Measurements from ENCODE around the gene RAD51B.
"Not testable (repeated sequence)": the region's sequence is repeated elsewhere in the genome, so short reads cannot be mapped to it uniquely, and the experiment has no call there.

Gene RAD51B

DNA sequence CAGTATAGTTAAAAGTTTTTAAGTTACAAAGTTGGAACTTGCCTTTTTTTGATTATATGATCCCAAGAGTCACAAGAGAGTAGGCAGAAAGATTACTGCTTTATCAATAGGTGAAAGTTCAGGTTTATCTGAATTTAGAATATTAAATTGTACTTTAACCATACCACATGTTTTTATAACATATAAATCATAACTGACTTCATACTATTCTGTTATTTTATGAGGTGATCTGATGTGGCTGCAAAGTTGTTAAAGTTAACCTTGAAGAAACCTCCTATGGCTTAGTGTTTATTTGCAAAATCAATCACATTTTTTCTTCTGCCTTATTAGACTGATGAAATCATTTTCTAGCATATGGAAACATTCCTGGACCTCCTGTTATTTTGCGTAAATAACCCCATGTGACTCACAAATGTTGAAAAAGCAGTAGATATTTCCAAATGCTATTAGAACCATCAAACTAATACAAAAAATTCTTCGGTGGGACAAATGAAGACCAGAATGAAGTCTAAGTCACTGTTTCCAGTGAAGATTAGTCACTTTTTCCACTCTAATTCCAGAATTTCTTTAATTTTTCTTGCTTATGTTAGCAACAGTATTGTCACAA is 132.1 kb downstream of the RAD51B start:
- peak; percentile 61 for FAIRE-seq

DNA sequence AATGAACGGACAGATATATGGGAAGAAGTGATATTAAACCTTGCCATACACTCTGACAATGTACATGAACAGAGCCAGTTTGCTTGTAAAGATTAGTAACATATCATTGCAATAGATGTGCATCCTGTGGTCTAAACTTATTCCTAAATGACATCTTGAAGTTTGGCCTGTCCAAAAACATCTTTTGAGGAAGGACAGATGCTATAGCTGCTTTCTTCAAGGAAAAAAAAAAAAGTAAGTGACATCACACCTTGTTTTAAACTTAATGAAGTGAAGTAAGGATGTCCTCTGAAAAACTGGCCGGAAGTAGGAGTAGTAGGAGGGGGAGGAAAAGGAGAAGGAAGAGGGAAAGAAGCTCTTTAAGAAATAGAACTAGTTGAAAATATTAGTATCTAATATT is 132.8 kb downstream of the RAD51B start:
- no peak for FAIRE-seq

DNA sequence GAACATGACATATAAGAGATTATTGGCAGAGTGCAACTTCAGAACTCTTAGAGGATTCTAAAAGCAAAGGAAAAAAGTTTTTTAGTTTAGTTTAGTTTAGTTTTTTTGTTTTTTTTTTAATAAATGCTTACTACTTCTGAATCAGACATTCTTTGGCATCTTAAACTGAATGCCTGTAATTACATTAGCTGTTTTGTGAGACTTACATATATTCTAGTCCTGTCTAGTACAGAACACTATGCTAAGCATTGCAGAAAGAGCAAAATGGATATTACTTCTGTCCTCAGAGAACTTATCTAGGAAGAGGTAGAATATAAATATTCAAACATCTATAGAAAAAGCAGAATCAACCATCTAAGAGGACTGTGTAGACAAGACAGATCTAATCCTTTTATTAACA is 133.2 kb downstream of the RAD51B start:
- no peak for FAIRE-seq

DNA sequence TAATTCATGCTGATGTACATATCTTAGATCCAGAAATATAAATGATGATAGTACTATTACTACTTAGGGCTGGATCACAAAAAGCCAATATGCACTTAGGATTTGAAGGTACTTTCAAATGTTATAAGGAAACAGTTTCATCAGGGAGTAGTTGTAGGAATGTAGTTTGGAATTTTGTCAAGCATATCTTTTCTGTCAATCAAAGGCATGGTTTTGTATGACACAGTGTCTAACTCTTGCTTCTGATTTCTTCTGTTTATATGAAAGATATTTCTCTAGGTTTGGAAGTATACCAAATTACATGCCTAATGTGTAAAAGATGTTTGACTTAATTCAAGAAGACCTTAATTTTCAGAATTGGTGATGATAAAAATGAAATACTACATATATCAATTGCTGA is 135.7 kb downstream of the RAD51B start:
- no peak for FAIRE-seq

DNA sequence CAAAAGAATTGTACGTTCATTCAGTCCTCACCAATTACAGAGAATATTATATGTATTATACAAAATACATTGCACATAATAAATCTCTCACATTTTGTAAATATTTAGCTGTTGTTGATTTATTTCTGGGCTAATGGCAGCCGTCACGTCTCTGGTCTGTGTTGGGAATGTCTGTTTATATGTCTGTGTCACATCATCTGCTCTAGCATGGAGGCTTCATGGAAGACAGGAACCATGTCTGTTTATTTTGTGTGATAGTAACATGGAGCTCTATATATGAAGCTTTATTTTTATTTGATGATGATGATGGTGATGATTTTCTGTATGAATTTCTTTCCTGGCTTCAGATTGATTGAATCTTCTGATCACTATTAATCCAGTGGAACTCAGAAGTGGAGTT is 138.4 kb downstream of the RAD51B start:
- FAIRE-seq: peak; percentile 92

DNA sequence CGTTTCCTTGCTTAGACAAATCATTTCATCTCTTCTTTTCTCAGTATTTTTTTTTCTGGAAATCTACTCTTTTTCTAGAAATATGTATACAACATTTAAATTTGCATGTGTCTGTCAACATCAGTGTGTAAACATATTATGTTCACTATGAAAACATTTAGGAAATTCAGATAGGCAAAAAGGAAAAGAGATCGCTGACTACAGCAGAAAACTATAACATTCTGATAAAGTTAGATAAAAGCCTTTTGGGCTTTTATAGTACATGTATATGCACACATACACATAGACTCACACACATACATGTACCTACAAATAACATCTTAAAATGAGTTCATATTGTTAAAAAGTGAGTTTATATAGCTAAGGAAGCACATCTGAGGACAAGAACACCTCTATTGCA is 142.1 kb downstream of the RAD51B start:
- FAIRE-seq: peak; percentile 68

DNA sequence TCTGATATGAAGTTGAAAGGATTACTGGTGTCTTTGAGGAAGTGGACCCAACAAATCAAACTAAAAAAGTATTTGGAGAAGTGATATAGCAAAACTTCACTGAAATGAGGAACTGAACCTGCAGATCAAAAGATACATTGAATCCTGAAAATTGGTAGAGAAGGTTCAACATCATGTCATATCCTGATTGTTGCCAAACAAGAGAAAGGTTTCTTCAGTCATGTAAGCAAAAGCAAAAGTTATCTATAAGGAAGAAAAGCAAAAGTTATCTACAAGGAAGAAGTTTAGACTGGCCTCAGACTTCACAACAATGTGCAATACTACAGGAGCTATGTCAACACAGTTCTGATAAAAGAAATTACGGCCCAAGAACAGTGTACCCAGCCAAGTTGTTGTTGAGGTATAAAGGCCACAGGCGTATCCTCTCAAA is 142.7 kb downstream of the RAD51B start:
- FAIRE-seq: peak; percentile 63

DNA sequence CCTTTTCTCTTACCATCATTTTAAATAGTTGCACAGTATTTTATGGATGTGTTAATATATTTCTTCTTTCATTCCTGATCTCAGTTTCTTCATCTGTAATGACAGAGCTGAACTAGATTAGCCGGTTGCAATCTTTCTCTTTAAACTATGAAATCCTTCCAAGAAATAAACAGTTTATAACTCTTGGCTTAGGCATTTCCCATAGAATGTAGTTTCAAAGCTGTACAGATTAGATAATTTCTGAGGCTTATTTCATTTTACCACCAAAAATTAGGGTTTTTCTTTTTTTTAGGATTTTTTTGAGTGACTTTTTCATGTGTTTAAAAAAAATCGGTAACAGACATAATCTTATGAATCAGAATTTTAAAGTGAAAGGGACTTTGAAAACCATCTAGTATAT is 144.0 kb downstream of the RAD51B start:
- FAIRE-seq: peak; percentile 92

DNA sequence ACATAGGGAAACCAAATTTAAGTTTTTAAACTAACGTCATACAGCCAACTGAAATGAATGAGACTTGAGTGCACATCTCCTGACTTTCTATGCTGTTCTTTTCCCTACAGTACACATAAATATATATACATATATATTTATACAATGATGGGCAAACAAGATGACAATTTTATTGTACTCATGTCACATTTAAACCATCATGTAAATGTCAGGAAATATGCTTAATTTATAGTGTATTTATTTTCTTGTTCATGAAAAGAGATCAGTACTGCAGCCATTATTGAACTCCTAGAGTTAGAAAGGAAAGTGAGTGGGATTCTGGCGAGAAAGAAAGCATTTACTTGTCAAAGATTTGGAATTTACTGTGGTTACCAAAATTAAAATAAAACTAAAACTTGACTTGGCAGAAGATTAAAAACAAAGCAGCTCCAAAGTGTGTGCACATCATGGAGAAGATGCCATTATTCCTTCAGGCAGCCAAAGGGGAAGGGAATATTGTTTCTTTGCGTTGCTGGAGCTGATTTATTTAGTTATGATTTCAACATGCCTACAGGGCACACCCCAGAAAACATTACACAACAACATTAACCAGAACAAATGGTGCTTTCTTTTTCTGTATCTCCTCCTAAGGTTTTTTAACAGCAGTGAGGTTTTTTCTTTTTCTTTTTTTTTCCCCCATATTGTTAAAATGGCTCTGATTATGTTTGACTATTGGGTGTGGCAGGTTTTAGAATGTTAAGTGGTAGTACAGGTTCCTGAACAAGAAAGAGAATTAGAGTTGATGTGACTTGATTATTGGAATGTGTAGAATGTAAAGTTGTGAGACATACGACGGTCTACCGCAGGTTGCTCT is 144.6 kb downstream of the RAD51B start:
- no peak for FAIRE-seq

DNA sequence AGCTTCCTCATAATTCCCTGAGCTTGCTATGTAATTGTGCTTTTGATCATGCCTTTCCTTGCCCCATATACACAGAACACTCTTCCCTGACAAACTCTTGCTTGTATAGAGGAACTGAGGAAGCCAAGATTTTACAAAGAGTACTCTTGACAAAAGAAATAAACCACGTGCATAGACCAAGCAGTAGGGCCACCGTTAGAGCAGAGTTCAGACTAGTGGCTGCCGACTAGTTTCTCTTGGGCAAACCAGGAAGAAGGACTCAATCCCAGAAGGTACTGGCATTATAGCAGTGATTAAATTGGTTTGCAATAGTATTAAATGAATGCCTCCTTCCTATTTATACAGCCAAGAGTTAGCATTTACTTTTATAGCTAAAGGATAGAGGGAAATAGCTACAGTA is 146.1 kb downstream of the RAD51B start:
- FAIRE-seq: no peak

DNA sequence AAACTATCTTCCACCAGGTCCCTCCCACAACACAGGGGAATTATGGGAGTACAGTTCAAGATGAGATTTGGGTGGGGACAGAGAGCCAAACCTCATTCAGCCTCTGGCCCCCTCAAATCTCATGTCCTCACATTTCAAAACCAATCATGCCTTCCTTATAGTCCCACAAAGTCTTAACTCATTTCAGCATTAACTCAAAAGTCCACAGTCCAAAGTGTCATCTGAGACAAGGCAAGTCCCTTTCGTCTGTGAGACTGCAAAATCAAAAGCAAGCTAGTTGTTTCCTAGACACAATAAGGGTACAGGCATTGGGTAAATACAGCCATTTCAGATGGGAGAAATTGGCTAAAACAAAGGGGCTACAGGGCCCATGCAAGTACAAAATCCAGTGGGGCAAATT is 147.6 kb downstream of the RAD51B start:
- FAIRE-seq: no peak

DNA sequence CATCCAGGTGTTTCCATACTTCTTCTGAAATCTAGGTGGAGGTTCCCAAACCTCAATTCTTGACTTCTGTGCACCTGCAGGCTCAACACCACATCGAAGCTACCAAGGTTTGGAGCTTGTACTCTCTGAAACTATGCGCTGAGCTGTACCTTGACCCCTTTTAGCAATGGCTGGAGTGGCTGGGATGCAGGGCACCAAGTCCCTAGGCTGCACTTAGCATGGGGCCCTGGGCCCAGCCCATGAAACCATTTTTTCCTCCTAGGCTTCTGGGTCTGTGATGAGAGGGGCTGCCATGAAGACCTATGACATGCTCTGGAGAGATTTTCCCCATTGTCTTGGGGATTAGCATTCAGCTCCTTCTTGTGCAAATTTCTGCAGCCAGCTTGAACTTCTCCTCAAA is 148.4 kb downstream of the RAD51B start:
- FAIRE-seq: not testable (repeated sequence)

DNA sequence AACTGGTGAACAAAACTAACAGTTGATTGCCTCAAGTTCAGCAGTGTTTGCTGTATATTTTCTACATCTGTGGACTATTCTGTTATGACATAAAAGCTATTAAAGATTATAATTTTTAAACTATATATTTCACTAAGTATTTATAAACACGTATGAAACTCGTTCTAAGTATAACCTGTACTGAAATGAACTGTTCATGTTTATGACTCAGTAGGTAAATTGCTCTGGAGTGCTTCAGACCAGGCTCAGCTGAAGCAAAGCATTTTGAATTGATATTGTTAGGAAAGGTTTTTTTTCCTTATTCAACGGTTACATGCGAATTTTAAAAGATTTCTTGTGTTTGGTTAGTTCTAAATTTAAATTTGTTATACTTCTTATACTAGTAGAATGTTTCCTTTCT is 151.3 kb downstream of the RAD51B start:
- FAIRE-seq: no peak

DNA sequence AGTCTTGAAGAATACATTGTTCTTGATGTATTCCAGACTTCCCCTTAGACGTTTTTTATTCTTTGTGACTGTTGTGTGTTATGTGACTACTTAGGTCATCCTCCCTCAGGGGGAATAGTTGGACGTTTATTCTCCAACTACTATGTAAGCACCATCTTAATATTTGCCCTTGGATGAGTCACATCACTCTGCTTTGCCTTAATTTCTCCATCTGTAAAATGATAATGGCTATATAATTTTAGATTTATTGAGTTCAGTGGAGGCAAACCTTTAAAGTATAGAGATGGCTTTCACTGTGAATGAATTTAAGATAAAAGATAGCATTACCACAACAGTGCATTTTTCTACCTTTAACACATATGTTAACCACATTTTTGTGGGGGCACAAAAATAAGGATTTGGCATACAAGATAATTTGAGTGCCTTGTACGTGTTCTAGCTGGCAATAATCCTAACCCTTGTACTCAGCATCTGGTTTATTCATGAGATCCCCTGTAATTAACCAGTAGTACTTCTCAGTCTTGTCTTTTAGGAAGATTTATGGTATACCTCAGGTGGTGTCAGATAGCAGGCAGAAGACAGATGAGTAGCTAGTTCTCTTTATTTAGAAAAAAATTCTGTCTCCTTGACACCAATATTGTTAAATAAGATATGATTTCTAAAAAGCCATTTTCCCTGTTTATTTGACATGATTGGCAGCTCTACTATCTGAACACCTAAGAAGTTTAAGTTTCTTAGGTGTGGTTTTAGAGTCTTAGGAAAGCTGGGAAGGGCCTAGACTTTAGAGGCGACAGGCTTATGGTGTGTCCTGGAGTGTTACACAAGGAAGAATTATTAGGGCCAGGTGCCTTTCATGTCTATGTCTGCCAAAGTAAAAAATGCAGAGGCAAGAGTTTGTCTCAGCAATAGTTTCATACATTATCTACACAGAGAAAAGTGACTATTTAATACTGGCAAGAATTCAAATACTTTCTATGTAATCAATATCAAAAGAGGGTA is 152.3 kb downstream of the RAD51B start:
- no peak for FAIRE-seq

DNA sequence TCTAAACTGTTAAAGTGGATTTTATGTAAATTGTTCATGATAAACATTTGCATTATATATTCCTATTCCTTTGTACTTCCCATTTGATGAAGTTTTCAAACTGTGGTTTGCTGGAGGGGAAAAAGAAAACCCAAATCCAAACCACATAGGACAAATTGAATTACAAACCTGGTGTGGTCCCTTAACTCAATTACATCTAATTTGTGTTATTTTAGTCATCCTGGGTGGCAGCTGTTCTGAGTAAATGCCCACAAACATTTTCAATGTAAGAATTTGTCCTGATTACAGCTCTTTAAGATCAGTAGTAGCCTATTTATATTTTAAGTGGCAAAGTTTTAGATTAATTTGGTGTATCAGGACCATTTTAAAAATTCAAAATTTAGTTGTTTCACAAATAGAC is 153.9 kb downstream of the RAD51B start:
- FAIRE-seq: no peak

DNA sequence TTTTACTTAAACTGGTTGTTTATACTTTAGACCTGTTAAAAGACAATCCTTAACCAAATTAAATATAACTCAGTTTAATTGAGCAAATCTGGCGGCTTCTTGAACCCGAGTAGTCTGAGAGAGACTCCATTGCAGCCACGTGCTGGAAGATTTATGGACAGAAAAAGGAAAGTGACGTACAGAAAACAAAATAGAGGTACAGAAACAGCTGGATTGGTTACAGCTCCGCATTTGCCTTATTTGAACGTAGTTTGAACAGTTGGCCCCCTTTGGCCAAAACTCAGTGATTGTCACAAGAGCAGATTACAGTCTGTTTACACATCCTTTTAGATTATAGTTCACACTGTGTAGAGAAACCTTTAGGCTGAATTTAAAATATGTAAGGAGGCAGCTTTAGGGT is 155.9 kb downstream of the RAD51B start:
- FAIRE-seq: no peak

DNA sequence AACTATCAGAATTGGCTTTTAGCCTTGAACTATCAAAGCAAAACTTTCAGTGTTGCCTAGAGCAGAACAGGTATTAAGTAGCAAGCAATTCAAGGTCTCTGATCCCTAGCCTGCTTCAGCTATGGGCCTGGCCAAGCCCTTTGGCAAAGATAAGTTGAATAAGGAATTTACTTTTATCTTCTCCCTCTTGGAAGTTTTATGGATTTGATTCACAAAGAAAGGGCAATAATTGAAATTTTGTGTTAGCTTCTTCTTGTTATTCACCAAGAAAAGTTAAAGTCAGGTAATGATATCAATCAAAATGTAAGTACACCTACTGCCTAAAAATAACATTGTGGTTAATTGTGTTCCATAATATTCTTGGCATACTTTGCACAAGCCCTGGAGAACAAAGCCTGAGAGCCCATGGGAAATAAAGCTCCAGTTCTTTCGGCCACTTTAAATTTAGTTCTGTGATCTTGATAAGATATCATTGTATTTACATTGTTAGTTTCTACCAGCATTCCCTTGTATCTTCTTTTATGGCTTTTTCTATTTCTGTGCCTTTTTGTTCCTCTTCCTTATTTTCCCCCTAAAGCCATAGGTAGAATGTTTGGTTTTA is 158.0 kb downstream of the RAD51B start:
- no peak for FAIRE-seq

DNA sequence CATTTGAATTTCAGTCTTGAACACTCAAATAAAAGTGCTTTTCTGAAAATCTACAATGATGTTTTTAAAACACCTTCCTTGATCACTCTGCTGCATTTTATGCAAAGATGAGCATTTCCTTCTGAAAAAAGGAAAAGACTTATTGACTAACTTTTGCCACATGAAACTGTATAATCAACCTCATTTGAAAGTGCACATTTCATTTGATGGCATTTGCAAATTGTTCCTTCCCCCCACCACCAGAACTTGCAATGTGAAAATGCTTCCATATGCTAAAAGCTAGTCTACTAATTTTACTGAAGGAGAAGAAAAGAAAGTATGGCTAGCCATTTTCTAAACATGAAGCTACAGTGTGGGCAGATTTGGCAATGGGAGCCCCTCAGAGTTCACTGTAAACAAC is 159.2 kb downstream of the RAD51B start:
- no peak for FAIRE-seq

DNA sequence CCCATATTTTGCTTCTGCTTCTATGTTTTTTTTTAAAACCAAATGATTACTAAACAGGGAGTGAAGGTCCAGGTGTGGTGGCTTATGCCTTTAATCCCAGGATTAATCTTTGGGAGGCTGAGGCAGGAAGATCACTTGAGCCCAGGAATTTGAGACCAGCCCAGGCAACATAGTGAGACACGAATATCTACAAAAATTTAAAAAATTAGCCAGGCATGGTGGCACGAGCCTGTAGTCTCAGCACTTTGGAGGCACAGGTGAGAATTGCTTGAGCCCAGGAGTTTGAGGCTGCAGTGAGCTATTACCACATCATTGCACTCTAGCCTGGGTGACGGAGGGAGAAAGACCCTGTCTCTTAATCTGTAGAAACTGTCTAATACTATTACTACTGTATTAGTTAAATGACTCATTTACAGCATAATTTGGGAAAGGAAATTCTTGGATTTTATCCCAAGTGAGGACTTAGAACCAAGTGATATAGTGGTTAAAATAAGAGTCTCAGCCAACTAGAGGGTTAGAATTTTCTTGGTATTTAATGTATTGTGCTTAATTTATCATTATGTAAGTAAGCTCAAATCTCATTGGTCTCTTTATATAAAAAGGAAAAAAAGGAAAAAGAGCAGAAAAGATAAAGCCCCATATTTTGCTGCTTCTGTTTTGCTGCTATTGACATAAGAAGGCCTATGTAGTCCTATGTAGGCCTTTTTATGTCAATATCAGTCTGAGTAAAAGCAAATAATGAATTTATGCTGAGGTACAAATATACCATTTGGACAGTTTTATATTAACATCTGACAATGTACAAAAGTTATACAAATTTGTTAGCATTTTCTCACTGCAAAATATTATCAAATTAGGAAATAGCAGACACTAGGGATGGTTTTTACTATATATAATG is 163.4 kb downstream of the RAD51B start:
- FAIRE-seq: no peak

DNA sequence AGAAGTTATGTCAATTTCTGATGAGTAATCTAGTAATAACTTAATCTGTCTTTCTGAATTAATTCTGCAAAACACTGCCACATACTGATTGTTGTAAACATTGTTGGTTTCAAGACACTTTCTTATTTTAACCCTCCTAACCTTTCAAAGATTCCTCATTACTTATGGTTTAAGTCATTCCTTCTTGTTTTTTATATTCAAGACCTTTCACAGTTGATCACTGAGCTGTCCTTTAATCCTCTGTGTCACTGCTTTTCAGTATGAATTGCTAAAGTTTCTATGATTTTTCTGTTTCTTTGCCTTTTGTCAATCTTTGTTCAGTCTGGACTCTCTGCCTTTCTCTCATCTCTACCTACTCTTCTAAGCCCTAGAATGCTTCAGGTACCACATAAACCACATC is 164.7 kb downstream of the RAD51B start:
- no peak for FAIRE-seq

DNA sequence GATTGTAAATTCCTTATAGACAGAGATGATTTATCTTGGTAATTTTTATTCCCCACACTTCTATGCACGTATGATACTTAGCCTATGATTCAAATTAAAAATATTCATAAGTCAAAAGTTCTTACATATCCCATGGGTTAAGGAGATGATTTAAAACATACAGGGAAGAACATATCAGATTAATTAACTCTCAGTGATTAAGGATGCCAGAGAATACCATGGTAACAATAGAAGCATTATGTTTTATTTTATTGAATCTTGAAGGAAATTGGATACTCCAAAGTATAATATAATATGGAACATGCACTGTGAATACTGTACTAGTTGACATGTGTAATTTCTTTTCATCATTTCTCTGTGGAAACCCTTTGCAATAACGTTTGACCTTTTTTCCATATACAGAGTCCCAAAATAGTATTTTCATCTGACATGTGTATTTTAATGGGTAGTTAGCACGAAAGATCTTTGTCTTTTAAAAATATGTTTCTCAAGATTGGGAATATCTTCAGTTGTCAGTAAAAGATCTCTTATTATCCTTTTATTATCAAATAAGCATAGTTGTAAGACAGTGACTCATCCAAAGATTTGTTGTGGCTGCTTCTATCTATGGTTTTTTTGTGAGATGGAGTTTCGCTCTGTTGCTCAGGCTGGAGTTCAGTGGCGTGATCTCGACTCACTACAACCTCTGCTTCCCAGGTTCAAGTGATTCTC is 166.7 kb downstream of the RAD51B start:
- no peak for FAIRE-seq

Measured in TTC549 (cell line).